ENCODE data around the gene IFNAR2.
"Not testable (repeated sequence)": the region's sequence is repeated elsewhere in the genome, so short reads cannot be mapped to it uniquely, and the experiment has no call there.

IFNAR2 gene

GRCh38 chr21:33217138-33217520 lies 12.6 kb upstream of the IFNAR2 start:
- no peak for DNase-seq

GRCh38 chr21:33219300-33219699 lies 10.4 kb upstream of the IFNAR2 start:
- DNase-seq, result no peak

GRCh38 chr21:33219954-33220353 lies 9.8 kb upstream of the IFNAR2 start:
- no peak for DNase-seq

GRCh38 chr21:33225376-33225775 lies 4.4 kb upstream of the IFNAR2 start:
- DNase-seq, result not testable (repeated sequence)

- DNase-seq, result no peak
Measured at GRCh38 chr21:33228455-33228854, 1.3 kb upstream of the IFNAR2 start.

GRCh38 chr21:33229099-33229783 lies 497 bp upstream of the IFNAR2 start:
- no peak for DNase-seq

- DNase-seq, result no peak
Measured at GRCh38 chr21:33230545-33231324, 997 bp downstream of the IFNAR2 start.

- no peak for DNase-seq
Measured at GRCh38 chr21:33231526-33231925, 1.8 kb downstream of the IFNAR2 start.

- no peak for DNase-seq
Measured at GRCh38 chr21:33232291-33233034, 2.7 kb downstream of the IFNAR2 start.

- no peak for DNase-seq
Measured at GRCh38 chr21:33234635-33235520, 5.1 kb downstream of the IFNAR2 start.

GRCh38 chr21:33236013-33236686 lies 6.4 kb downstream of the IFNAR2 start:
- no peak for DNase-seq

- DNase-seq, result no peak
Measured at GRCh38 chr21:33236766-33237165, 7.0 kb downstream of the IFNAR2 start.

GRCh38 chr21:33237486-33237885 lies 7.7 kb downstream of the IFNAR2 start:
- no peak for DNase-seq

- DNase-seq, result no peak
Measured at GRCh38 chr21:33238146-33238545, 8.4 kb downstream of the IFNAR2 start.

- DNase-seq, result peak; percentile 50
Measured at GRCh38 chr21:33238565-33239255, 9.0 kb downstream of the IFNAR2 start.

GRCh38 chr21:33239559-33240127 lies 9.9 kb downstream of the IFNAR2 start:
- DNase-seq, result not testable (repeated sequence)

- no peak for DNase-seq
Measured at GRCh38 chr21:33240404-33240803, 10.7 kb downstream of the IFNAR2 start.

GRCh38 chr21:33241846-33242245 lies 12.1 kb downstream of the IFNAR2 start:
- DNase-seq, result peak; percentile 37

- DNase-seq, result not testable (repeated sequence)
Measured at GRCh38 chr21:33242846-33243245, 13.1 kb downstream of the IFNAR2 start.

- DNase-seq, result no peak
Measured at GRCh38 chr21:33244082-33244778, 14.5 kb downstream of the IFNAR2 start.

GRCh38 chr21:33244779-33245105 lies 15.0 kb downstream of the IFNAR2 start:
- no peak for DNase-seq
